NK-92 (cell line): ENCODE data around the gene SCN11A.

Source experiments
- DNase-seq: peaks from one replicate; lab custom pipeline; 2025; ENCODE audit not compliant: unreplicated experiment; lab: John Stamatoyannopoulos, UW

The SCN11A gene

GRCh38 chr3:39011191-39011736, 40.5 kb downstream of the SCN11A start:
- DNase-seq = no peak

- DNase-seq = no peak
Measured at GRCh38 chr3:39005295-39005694, 46.4 kb downstream of the SCN11A start.
